ENCODE results near the gene WNT8B.

The WNT8B gene

GRCh38 chr10:100482181-100482833, 19.5 kb downstream of the WNT8B start:
- DNase-seq (ENCODE audit: low read depth): peak; percentile 17
- peak overlapping the region; percentile 50 for H3K4me3 ChIP-seq (ENCODE audit: control insufficient read depth, low read depth, low read length)
- peak; percentile 89 for TF ChIP-seq CTCF (IDR thresholded peaks at IDR 0.05; ENCODE audit: control insufficient read depth, insufficient read depth, low read depth, low read length, missing control alignments)

- DNase-seq (ENCODE audit: low read depth): no peak
- H3K4me3 ChIP-seq (ENCODE audit: control insufficient read depth, low read depth, low read length): no peak overlapping the region; the same call in 1 of the 2 replicates
- no peak for TF ChIP-seq CTCF (IDR thresholded peaks at IDR 0.05; ENCODE audit: control insufficient read depth, insufficient read depth, low read depth, low read length, missing control alignments)
Measured at GRCh38 chr10:100482834-100483185, 20.0 kb downstream of the WNT8B start.

GRCh38 chr10:100483876-100484666, 21.3 kb downstream of the WNT8B start:
- no peak for DNase-seq (ENCODE audit: low read depth)
- no peak overlapping the region for H3K4me3 ChIP-seq (ENCODE audit: control insufficient read depth, low read depth, low read length)
- no peak for TF ChIP-seq CTCF (IDR thresholded peaks at IDR 0.05; ENCODE audit: control insufficient read depth, insufficient read depth, low read depth, low read length, missing control alignments)

GRCh38 chr10:100485366-100485765, 22.6 kb downstream of the WNT8B start:
- DNase-seq (ENCODE audit: low read depth): no peak
- no peak for TF ChIP-seq CTCF (IDR thresholded peaks at IDR 0.05; ENCODE audit: control insufficient read depth, insufficient read depth, low read depth, low read length, missing control alignments)

GRCh38 chr10:100485801-100486495, 23.1 kb downstream of the WNT8B start:
- DNase-seq (ENCODE audit: low read depth): no peak
- no peak for TF ChIP-seq CTCF (IDR thresholded peaks at IDR 0.05; ENCODE audit: control insufficient read depth, insufficient read depth, low read depth, low read length, missing control alignments)
- no peak overlapping the region for H3K4me3 ChIP-seq (ENCODE audit: control insufficient read depth, low read depth, low read length)

More at GRCh38 chr10:100485366-100485765, 22.6 kb downstream of the WNT8B start:
- H3K4me3 ChIP-seq (ENCODE audit: control insufficient read depth, low read depth, low read length): no peak overlapping the region

- no peak overlapping the region for H3K4me3 ChIP-seq (ENCODE audit: control insufficient read depth, low read depth, low read length)
- DNase-seq (ENCODE audit: low read depth): no peak
- TF ChIP-seq CTCF (IDR thresholded peaks at IDR 0.05; ENCODE audit: control insufficient read depth, insufficient read depth, low read depth, low read length, missing control alignments): no peak
Measured at GRCh38 chr10:100487529-100487928, 24.7 kb downstream of the WNT8B start.
